HTERT RPE-1 (cell line): ENCODE data around the gene ADPRH.
"Not testable (repeated sequence)": the region's sequence is repeated elsewhere in the genome, so short reads cannot be mapped to it uniquely, and the experiment has no call there.

Source experiments
- in situ Hi-C: fragments of 300-500 bp; cut with MboI; formaldehyde crosslinking; loops from 4 replicates; pipeline ENCODE4 v1.14.3; 2020; ENCODE audit warnings: low sequenced_read_pairs

ADPRH gene

DNA sequence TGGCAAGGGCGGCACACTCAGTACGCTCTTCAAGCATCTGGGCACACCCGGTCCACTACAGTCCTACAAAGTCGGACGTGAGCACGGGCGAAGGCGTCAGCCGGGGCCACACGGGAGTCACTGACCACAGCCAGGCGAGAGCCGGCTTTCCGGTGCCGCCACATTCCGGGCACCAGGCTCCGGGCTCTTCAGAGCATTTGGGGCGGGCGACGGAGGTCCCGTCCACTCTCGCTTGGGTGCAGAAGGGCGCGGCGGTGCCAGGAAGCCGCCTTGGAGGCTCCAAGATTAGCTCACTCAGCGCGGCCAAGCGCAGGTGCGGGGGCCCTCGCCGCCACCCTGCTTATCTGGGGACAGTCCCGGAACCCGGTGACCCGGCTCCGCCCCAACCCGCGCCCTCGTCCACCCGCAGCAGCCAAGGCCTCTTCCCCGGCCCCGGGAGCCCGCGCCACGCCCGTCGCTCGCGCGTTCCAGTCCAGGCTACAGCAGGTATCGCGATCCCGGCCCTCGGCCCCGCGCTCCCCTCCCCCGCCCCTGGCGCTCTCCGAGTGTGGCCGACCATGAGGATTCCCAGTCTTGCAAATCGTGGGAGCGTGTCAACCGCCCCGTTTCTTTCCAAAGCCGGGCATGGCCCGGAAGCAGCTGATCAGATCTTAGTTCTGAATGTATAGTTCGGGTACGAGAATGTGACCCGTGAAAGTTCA is at the start of gene ADPRH:
TSS of gene ADPRH (plus strand) at position 127 of the 701 bp plus-strand sequence. CDS start 2,678 bp downstream, outside the sequence.
- in situ Hi-C loops = no loop called here

GRCh38 chr3:119529883-119530282 is 49.4 kb upstream of the ADPRH start:
- in situ Hi-C loops = no loop called here

DNA sequence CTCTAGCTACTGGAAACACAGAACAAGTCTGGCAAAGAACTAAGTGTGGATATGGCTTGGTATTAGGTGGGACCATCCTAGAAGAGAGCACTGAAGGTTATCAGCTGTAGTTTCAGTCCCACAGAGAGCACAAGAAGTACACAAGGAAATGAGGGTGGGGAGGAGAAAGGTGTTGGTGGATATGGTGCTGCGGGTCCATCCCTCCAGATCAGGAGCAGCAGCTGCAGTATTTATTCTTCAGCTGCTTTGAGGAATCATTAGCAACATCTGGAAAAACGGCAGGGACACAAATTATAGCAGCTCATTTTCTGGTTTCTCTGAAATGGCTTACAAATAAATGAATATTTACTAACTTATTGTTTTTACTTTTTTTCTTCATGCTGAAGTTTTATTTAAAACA is 48.8 kb upstream of the ADPRH start:
- in situ Hi-C loops = no loop called here

DNA sequence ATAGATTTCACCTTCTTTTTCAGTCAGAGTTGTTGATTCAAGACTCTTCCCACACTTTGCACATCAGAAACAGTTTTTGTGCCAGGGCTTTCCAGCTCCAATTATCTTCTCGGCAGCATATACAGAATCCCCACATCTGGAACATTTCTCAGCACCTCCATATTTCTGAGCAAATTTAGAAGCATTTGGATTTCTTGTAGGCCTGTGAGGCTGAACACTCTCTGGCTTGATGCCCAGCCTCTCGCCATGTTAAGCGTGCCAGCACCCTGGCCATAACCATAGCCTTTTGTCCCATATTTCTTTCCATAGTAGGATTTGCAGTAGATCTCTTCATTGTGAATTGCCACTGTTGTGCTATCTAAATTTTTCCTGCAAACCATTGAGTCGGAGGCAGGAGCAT is 48.1 kb upstream of the ADPRH start:
- in situ Hi-C loops = no loop called here

- in situ Hi-C loops = no loop called here
These were observed 45.0 kb upstream of the ADPRH start for GRCh38 chr3:119534296-119534695.

DNA sequence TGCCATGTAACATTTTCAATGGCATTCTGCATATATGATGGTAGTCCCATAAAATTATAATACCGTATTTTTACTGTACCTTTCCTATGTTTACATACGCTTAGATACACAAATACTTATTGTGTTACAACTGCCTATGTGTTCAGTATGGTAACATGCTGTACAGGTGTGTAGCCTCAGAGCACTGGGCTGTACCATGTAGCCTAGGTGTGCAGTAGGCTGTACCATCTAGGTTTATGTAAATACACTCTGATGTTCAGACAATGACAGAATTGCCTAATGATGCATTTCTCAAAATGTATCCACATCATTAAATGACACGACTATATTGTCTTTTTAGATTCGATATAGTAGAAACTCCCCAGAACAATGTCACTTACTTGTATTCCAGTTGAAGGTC is 42.5 kb upstream of the ADPRH start:
- in situ Hi-C loops = no loop called here

- in situ Hi-C loops = no loop called here
These were observed 40.5 kb upstream of the ADPRH start for GRCh38 chr3:119538772-119539171.

- in situ Hi-C loops = no loop called here
These were observed 37.7 kb upstream of the ADPRH start for GRCh38 chr3:119541547-119541946.

- in situ Hi-C loops = no loop called here
These were observed 37.0 kb upstream of the ADPRH start for GRCh38 chr3:119542168-119542767.

- in situ Hi-C loops = no loop called here
These were observed 36.1 kb upstream of the ADPRH start for GRCh38 chr3:119543147-119543546.

DNA sequence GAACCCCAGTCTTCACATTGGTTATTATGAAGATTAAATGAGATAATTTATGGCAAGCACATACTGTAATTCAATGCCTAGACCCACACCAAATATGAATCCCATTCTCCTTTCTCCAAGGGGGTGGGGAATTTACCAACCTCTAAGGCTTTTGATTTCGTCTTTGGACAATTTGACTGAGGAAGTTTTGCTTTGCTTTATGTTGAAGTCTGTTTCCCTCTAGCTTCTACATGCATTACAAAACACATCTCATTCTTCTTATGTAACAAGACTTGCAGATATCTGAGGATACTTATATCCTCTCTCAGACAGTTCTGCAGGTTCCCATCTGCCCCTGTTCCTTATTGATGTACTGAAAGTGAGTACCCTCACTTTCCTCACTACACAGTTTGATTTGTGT is 32.1 kb upstream of the ADPRH start:
- in situ Hi-C loops = no loop called here

GRCh38 chr3:119548341-119548740 is 31.0 kb upstream of the ADPRH start:
- in situ Hi-C loops = no loop called here

GRCh38 chr3:119550192-119550910 is 28.9 kb upstream of the ADPRH start:
- in situ Hi-C loops = no loop called here

DNA sequence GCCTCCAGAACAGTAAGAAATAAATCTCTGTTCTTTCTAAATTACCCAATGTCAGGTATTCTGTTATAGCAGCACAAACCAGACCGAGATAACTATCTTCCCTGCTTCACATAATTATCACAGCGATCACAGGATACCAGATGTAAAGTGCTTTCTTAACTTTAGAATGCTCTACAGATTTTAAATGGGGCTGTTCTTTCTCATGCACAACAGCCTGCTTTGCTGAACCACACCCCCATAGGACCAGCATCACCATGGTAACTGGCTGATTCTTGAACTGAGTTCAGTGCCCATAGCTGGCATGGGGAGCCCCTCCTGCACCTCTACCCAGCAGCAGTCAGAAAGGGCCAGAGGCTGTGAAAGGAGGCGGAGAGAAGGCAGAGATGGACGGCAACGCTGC is 27.7 kb upstream of the ADPRH start:
- in situ Hi-C loops = no loop called here

DNA sequence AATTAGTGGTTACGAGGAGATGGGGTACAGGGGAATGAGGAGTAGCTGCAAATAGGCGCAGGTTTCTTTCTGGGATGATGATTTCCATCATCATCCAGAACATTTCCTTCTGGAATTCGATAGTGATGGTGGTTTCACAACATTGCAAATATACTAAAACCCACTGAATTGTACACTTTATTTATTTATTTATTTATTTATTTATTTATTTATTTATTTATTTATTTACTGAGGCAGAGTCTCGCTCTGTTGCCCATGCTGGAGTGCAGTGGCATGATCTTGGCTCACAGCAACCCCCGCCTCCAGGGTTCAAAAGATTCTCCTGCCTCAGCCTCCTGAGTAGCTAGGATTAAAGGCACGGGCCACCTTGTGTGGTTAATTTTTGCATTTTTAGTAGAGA is 26.4 kb upstream of the ADPRH start:
- in situ Hi-C loops = not testable (repeated sequence)

- in situ Hi-C loops = no loop called here
These were observed 25.4 kb upstream of the ADPRH start for GRCh38 chr3:119553823-119554415.

GRCh38 chr3:119555309-119555735 is 24.0 kb upstream of the ADPRH start:
- in situ Hi-C loops = no loop called here

GRCh38 chr3:119555929-119556328 is 23.4 kb upstream of the ADPRH start:
- in situ Hi-C loops = no loop called here

DNA sequence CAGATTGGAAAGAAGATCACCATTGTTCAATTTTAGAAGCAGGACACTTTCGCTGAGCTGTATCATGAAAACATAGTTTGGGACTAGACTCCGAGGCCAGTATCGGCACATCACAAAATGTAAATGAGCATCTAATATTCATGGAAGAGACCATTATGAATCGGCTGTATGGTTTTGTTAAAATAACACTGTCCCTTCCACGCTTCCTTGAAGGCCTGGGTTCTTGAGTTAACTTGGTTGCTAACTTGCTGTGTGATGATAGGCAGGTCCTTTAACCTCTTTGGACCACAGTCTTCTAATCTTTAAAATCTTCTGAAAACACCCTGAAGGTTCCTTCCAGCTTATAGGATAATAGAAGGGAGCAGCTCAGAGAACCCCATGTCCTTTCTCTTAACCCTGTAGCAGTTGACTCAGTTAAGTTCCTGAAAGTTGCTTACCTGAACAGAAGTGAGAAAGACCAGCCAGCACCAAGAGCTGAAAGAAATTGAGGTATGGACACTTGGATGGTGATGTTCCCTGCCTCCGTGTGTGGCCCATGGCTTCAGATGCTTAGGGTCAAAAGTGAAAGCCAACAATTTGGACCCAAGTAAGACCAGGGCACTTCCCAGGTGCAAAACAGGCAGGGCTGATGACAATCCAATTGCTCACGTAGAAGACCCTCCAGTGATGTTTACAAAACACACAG is 22.0 kb upstream of the ADPRH start:
- in situ Hi-C loops = no loop called here

DNA sequence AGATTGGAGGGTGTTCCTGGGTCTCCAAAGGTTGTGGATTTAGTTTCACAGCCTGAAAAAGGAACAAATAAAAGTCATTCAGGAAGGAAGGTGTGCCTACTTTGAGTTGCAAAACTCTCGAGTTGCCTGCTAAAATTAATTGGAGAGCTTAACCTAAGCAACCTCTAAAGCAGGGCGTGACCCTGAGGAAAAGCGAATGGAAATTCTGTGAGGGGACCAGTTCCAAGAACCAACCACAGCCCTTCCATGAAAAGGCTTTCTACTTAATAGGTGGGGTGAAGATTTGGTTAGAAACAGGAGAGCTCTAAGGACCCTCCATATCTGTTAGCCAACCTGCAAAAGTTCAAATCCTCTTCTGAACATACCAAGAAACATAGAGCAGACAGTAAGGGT is 21.4 kb upstream of the ADPRH start:
- in situ Hi-C loops = no loop called here

DNA sequence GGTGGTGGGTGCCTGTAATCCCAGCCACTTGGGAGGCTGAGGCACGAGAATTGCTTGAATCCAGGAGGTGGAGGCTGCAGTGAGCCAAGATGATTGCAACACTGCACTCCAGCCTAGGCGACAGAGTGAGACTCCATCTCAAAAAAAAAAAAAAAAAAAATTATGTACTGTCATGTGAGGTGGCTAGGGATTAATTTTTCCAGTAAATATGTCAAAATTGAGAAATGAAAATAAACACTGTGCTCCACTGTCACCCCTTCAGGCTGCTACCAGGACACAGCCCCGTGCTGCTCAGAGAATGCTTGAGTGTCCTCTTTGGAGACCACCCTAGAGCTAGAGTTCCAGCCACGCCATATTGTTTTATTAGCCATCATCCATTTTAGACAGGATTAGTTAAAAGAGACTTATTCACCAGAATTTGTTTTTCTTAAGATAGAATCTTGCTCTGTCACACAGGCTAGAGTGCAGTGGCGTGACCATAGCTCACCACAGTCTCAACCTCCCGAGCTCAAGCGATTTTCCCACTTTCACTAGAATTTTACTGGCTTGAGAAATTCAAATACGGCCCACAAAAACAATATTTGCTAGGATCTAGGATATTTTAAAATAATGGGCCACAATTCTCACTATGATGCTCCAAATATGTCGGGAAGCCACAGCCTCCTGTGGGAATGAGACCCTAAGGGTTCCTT is 20.5 kb upstream of the ADPRH start:
- in situ Hi-C loops = no loop called here
